LNCAP (cell line): ENCODE data around the gene PSKH1.

Experiments
- CTCF ChIP-seq: fragments of 450-650 bp; IDR thresholded peaks from 2 replicates; pipeline ENCODE4 v1.5.1; 2017; ENCODE audit warnings: mild to moderate bottlenecking

The PSKH1 gene

GRCh38 chr16:67897231-67897630 lies 4.2 kb downstream of the PSKH1 start:
- TF ChIP-seq CTCF: no peak

DNA sequence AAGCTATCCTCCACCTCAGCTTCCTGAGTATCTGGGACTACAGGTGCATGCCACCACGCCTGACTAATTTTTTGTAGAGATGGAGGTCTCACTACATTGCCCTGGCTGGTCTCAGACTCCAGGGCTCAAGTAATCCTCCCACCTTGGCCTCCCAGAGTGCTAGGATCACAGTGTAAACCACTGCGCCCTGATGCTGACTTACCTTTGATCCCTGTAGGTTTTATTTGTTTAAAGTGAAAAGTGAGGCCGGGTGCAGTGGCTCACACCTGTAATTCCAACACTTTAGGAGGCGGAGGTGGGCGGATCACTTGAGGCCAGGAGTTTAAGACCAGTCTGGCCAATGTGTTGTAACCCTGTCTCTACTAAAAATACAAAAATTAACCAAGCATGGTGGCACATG lies 8.7 kb downstream of the PSKH1 start:
- TF ChIP-seq CTCF: no peak

DNA sequence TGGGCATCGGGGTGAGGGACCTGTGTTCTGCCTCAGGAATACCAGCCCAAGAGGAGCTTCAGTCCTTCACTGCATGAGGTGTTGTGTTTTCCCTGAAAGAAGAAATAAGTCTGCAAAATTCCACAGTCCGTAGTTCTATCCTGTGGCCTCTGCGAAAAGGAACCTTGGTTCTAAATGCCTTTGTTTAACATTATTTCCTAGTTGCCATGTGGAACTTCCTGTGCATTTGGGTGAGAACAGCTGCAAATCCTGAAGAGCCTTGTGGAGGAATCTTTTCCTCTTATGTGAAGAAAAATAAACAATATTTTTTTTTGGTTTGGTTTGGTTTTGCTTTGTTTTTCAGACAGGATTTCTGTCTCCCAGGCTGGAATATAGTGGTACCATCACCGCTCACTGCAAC lies 9.8 kb downstream of the PSKH1 start:
- no peak for TF ChIP-seq CTCF

DNA sequence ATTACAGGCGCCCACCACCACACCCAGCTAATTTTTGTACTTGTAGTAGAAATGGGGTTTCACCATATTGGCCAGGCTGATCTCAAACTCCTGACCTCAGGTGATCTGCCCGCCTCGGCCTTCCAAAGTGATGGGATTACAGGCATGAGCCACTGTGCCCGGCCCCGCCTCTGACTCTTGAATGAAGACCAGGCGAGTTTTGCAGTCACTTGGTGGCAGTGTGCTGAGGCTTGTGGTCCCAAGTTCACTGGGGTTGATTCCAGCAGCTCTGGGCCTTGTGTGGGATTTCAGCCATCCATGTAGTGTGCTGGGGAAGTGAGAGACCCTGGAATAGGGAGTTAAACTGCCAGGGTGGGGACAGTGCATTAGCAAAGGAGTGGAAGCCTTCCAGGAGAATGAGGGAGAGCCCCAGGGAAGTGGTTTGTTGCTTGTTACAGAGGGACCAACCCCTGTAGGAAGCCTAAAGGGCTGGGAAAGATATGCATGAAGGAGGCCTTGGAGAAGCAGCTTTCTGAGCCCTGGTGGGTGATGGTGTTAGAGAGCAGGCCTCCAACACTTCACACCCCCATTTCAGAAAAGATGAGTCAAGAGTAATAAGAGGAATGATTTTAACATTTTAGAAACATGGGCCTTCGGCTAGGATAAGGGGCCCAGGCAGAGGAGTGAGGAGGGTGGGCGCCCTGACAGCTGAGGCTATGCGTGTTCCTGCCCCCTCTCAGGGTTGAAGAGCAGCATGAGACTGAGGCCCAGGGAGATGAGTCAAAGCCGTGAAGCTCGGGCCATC lies 14.5 kb downstream of the PSKH1 start:
- TF ChIP-seq CTCF: no peak

DNA sequence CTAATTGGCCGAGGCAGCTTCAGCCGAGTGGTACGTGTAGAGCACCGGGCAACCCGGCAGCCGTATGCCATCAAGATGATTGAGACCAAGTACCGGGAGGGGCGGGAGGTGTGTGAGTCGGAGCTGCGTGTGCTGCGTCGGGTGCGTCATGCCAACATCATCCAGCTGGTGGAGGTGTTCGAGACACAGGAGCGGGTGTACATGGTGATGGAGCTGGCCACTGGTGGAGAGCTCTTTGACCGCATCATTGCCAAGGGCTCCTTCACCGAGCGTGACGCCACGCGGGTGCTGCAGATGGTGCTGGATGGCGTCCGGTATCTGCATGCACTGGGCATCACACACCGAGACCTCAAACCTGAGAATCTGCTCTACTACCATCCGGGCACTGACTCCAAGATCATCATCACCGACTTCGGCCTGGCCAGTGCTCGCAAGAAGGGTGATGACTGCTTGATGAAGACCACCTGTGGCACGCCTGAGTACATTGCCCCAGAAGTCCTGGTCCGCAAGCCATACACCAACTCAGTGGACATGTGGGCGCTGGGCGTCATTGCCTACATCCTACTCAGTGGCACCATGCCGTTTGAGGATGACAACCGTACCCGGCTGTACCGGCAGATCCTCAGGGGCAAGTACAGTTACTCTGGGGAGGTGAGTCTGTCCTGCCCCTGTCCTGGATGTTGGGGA lies 16.1 kb downstream of the PSKH1 start:
- TF ChIP-seq CTCF: no peak

DNA sequence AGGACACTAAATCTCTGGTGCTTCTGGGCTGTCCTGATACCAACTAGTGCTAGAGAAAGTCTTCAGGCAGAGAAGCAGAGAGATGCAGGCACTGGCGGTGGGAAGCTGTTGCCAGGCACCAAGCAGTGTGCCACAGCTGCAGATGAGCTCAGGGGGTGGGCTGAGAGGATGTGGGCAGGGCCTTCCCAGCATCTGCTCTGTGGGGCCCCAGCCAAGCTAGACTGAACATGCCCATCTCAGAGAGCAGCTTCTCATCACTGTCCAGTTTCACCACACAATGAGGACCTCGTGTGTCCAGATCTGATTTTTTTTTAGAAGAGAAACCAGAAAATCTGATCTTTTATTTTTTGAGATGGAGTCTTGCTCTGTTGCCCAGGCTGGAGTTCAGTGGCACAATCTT lies 17.1 kb downstream of the PSKH1 start:
- TF ChIP-seq CTCF: no peak

GRCh38 chr16:67914758-67915495 lies 21.9 kb downstream of the PSKH1 start:
- no peak for TF ChIP-seq CTCF
